Bronchial epithelial cell (primary cell): Measurements from ENCODE around the gene SAYSD1. TPM values are rescaled to one million over a fixed set of nuclear protein-coding genes. Genes with fewer than 3 reads are reported as not detected.
"Not testable (repeated sequence)": the region's sequence is repeated elsewhere in the genome, so short reads cannot be mapped to it uniquely, and the experiment has no call there.

ENCODE experiments used
- DNase-seq: peaks from one replicate; pipeline ENCODE4 v3.0.0-alpha.2; 2010; ENCODE audit warnings: low read depth
- FAIRE-seq: peaks from 2 replicates; lab custom pipeline; 2011; peaks lifted over from hg19 to GRCh38; lab: Jason Lieb, UNC
- H3K27me3 ChIP-seq: 2 replicates; pipeline ENCODE4 v1.5.1; 2011; ENCODE audit warnings: low read length; ENCODE audit not compliant: control insufficient read depth, insufficient read depth
- H3K36me3 ChIP-seq: 2 replicates; pipeline ENCODE4 v1.5.1; 2011; ENCODE audit warnings: low read length; ENCODE audit not compliant: control insufficient read depth, insufficient read depth
- H3K4me3 ChIP-seq: 2 replicates; pipeline ENCODE4 v1.5.1; 2011; ENCODE audit warnings: mild to moderate bottlenecking, low read depth, low read length, control low read depth
- CTCF ChIP-seq: IDR thresholded peaks from 2 replicates; pipeline ENCODE4 v1.5.1; 2011; ENCODE audit warnings: mild to moderate bottlenecking, moderate library complexity, low read length, control low read depth, inconsistent platforms; ENCODE audit not compliant: insufficient read depth, severe bottlenecking
- total RNA-seq: library from RNA; depleted of rRNA; stranded (reverse); fragments of >200 nt; gene quantifications from 2 replicates; pipeline ENCODE4 v1.2.1, GENCODE V29; 2014

The SAYSD1 gene
- total RNA-seq, 1 donor from 2014 or later, result 9.0 TPM

DNA sequence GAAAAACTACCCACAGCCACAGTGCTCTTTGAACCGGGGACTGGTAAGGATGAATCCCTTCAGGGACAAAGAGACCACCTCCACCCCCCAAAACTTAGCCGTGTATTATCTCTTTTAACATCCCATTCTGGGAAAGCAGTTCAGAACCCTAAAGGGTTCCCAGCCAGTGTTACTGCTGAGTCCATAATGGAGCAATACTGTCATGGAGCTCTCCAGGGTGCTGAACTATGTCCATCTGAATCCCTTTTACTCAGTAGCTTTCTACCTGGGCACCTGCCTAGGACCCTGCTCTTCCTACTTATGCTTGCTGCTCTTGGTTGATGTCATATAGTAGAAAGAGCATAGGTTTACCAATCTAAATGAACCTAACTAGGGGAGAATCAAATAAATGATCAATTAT, 22.3 kb upstream of the SAYSD1 start:
- DNase-seq, result peak; percentile 43
- no peak for FAIRE-seq
- H3K27me3 ChIP-seq, result no peaks in the 10 kb centered on the region
- no peak for TF ChIP-seq CTCF
- H3K4me3 ChIP-seq, result no peak overlapping the region
- H3K36me3 ChIP-seq, result no peaks in the 10 kb centered on the region

DNA sequence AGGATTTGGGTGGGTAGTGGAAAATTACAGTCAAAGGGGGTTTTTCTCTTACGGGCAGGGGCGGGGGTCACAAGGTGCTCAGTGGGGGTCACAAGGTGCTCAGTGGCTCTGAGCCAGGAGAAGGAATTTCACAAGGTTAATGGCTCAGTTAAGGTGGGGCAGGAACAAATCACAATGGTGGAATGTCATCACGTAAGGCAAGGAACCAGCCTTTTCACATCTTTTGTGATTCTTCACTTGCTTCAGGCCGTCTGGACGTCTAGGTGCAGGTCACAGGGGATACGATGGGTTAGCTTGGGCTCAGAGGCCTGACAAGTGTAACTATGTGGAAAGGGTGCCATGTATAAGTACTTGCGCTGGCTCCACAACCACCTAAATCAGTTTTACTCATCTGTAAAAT, 21.2 kb upstream of the SAYSD1 start:
- not testable (repeated sequence) for DNase-seq, H3K36me3 ChIP-seq, H3K27me3 ChIP-seq, H3K4me3 ChIP-seq, FAIRE-seq

DNA sequence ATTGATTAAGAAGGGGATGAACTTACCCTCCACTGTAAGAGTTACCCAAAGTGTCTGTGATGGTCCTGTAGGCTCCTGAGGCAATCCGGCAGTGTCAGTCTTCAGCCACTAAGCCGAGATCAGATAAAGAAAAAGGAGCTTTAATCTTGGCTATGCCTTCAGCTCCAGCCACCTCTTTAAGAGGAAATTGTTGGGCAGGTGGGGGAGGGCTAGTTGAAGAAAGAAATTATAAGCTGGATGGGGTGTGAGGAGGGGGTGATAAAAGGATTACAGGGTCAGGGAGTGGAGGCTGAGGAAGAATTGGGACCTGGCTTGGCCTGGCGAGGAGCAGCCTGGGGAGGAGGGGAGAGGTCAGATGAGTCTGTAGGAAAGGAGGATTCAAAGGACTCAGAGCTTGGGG, 19.8 kb upstream of the SAYSD1 start:
- DNase-seq, H3K4me3 ChIP-seq, H3K36me3 ChIP-seq, H3K27me3 ChIP-seq, FAIRE-seq: not testable (repeated sequence)

- Histone ChIP-seq H3K4me3 (no peak overlapping the region), H3K36me3 (no peaks in the 10 kb centered on the region), H3K27me3 (no peaks in the 10 kb centered on the region)
- FAIRE-seq (no peak), DNase-seq (peak; percentile 22)
- no peak for TF ChIP-seq CTCF
Observed at GRCh38 chr6:39130691-39131090, 15.7 kb upstream of the SAYSD1 start.

DNA sequence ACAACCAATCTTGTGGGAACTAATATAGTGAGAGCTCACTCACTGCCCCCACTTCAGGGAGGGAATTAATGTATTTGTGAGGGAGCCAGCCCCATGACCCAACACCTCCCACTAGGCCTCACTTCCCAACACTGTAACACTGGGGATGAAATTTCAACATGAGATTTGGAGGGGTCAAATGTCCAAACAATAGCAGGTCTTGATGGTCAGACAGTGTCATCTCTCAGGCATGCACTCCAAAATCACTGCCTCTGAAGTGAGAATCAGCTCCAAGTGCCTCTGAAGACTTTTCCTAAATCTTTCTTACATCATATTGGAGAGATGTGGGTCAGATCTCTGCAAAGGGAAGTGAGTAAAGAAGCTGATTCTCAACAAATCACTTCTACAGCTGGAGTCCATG, 13.8 kb upstream of the SAYSD1 start:
- H3K4me3 ChIP-seq, result no peak overlapping the region
- no peak for TF ChIP-seq CTCF
- DNase-seq (no peak), FAIRE-seq (no peak)
- no peaks in the 10 kb centered on the region for H3K36me3 ChIP-seq
- H3K27me3 ChIP-seq, result peaks cover 2% of the 10 kb centered on the region

DNA sequence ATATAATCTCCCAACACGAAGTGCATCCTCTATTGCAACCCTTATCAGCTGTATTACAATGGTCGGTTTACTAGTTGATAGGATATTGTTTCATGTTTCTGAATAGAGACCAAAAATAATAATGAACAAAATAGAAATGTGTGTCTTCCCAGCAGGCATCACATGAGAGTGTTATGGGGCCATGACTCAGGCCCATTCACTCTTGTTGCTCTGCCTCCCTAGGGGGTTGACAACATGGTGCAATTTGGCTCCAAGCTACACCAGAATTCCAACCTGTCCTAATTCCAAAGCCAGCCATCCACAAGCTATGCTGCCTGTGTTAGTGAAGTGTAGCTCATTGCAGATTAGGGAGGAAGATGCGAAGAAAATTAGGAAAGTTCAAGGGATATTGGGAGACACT, 13.1 kb upstream of the SAYSD1 start:
- no peak for FAIRE-seq
- Histone ChIP-seq H3K36me3 (no peaks in the 10 kb centered on the region), H3K4me3 (no peak overlapping the region), H3K27me3 (peaks cover 2% of the 10 kb centered on the region)
- no peak for DNase-seq
- TF ChIP-seq CTCF, result no peak

DNA sequence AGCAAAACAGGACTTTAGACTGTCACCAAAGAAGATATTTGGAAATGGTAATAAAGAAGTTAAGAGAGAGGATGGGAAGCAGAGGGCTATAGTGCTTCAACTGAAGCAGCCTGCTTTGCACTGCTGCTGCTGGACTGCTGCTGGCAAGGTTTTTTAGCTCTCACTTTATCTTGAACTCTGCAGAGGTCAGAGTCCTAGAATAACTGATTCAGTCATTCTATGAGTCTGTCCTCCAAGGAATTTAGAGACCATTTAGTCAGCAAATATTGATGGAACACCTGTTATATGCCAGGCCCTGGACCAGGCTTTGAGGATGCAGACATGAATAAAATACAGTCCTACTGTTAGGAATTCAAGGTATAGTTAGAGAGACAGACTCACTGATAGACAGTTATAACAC, 9.1 kb upstream of the SAYSD1 start:
- FAIRE-seq (no peak), DNase-seq (no peak)
- Histone ChIP-seq H3K36me3 (no peaks in the 10 kb centered on the region), H3K27me3 (peaks cover 2% of the 10 kb centered on the region), H3K4me3 (no peak overlapping the region)
- no peak for TF ChIP-seq CTCF
